Dorsolateral prefrontal cortex (tissue), 118 donors: ENCODE data around the gene LRMDA. TPM values are rescaled to one million over a fixed set of nuclear protein-coding genes. Genes with fewer than 3 reads are reported as not detected.

ENCODE experiments used
- microRNA-seq, 43 experiments: library from miRNA; unstranded; fragments of <30 nt; microRNA quantifications; one replicate each; pipeline ENCODE4 v1.2.0, GENCODE V29; 2022
- total RNA-seq, 120 experiments: library from RNA; stranded (reverse); gene quantifications; one replicate each; pipeline versions ENCODE4 v1.2.3 to v1.2.4, GENCODE V29; 2022

Gene LRMDA
- total RNA-seq, 120 experiments from 2014 or later = 2.8 to 27.7 (median 9.5) TPM

Small RNAs within 50 kb of the gene (microRNA-seq; reads per million reads assigned to microRNA genes)
- gene MIR606 = 0 reads per million in 43 experiments

Other genes with a start within 250 kb of the LRMDA start
- gene VDAC2, start 220.8 kb upstream of the LRMDA start, total RNA-seq = 100 to 1,000 TPM; 100 to 208 (median 160) TPM
- 10 to 100 TPM in 65 of 120 experiments, 1 to 10 TPM in 55; 3.0 to 19.0 (median 10.2) TPM for gene COMTD1, start 195.7 kb upstream of the LRMDA start, total RNA-seq
- gene ZNF503, start 29.9 kb upstream of the LRMDA start, total RNA-seq = 10 to 100 TPM in 49 of 120 experiments, 1 to 10 TPM in 71; 3.5 to 16.7 (median 9.6) TPM